Activated CD4-positive, alpha-beta T cell treated with anti-CD3 and anti-CD28 coated beads for 4 hours (primary cell): ENCODE results near the gene EGLN3.

Experiments
- DNase-seq, 2 donors: peaks; one replicate each; pipeline ENCODE4 v3.0.0-alpha.2; 2020

EGLN3 gene

DNA sequence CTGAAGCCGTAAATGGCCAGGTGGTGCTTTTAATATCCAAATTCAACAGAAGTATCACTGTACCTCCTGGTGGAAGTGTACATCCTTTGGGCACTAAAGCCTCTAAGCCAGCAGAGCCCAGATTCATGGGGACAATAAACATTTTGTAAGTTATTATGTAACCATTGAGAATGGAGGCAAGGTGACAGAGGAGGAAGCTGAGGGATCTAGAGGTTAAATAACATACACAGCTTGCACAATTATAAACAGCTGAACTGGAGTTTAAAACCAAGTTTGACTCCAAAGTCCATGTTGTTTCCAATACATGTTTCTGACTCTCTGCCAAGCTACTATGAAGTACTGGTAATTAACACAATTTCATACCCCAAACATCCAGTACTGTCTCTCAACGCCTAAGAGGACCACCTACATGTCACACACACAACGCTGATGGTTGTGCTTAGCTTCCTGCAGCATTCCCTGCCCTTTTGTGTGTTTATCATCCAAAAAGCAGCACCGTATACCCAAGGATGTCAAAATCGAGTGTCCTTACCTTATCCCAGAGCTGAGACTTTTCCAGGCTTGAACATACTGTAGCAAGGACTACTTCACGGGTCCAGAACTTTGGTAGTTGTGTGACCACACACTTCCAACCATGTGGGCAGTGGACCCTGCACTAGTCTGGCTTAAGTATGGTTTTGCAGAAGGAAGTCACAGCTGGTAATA, 41.3 kb downstream of the EGLN3 start:
- DNase-seq = no peak

DNA sequence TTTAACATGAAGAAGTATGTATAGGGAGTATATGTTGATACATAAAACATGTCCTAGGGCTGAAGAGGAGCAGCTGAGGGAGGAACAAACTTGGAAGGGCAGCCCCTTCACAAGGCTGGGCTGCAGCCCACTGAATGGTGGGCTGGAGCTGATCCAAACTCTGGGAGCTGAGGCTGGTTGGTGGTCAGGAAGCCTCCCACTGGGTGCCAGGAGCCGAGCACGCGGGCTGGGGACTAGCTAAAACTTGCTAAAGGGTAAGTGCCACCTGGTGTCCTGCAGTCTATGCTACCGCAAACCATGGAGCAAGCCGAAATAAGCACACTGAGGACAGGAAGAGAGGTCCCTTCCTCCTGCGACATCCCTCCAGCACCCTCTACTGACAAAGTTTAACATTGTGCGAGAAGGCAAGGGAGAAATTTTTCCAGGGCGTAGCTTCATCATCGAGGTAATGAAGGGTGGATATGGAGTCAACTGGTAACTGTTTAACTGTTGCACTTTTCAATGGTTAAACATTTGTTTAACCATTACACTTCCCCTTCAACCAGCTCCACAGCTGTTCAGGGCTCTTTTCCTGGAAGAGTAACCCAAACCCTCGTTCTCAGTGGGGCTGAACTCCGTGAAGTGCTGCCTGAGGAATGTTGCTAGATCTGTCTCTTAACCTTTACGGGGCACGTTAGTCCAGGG, 42.2 kb downstream of the EGLN3 start:
- no peak for DNase-seq

DNA sequence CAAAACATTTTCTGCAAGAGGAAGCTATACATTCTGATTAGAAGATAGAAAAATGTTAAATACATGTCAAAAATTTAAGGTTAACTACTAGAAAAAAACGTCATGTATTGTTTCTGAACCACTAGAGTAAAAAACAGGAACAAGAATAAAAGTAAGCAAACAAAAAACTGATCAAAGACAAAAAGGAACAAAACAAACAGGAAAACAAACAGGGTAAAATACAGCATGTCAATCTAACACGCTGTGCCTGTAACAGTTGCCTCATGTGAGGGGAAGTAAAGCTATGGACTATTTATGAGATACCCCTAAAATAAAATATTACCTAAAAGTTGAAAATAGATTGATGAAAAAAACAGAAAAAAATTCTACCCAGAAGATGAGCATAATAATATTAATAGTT, 43.9 kb downstream of the EGLN3 start:
- no peak for DNase-seq

DNA sequence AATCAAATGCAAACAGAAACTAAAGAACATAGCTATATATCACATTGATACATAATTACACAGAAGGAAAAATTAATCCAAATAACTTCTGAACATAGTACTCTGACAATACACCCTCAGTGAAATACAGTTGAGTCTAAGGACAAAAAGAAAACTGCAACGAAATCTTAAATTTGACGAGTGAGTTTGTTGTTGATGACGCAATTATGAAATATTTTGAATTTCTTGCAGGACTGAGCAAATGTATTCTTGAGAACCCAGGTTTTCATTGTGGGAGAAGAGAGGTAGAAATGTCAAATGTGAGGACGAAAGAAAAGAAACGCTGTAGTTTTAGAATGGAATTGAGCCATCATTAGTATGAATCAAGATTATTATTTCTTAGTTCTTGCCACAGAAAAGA, 46.3 kb downstream of the EGLN3 start:
- DNase-seq = no peak

DNA sequence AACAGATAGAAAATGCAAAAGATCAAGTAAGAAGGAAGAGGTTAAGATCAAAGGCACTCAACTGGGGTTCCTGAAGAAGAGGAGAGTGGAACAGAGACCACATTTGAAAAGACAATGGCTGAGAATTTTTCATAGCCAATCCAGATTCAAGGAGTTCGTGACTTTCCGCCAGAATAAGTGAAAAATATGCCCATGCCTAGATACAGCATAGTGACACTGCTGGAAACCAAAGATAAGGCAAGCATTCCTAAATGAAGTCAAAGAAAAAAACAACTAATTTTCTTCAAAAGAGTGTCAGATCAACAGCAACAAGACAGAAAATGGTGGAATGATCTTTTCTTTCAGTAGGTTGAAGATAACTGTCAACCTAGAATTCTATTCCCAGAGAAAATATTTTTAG, 47.5 kb downstream of the EGLN3 start:
- DNase-seq = no peak

DNA sequence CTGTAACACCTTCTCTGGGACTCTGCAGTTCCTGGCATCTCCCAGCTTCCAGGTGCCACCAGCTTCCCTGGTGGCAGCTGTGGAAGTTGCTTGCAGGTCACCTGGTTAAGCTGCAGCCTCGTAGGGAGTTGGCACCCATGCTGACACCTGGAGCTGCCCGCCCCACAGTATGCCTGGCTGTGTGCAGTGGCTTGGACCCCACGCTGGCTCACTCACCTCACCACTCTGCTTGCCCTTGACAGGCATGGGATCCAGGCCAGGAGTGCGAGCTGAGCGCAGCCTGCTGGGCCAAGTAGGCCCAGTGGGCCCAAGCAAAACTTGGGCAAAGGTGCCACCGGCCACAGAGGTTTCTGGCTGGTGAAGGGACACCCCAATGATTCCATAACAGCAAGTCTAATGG, 48.5 kb downstream of the EGLN3 start:
- no peak for DNase-seq

DNA sequence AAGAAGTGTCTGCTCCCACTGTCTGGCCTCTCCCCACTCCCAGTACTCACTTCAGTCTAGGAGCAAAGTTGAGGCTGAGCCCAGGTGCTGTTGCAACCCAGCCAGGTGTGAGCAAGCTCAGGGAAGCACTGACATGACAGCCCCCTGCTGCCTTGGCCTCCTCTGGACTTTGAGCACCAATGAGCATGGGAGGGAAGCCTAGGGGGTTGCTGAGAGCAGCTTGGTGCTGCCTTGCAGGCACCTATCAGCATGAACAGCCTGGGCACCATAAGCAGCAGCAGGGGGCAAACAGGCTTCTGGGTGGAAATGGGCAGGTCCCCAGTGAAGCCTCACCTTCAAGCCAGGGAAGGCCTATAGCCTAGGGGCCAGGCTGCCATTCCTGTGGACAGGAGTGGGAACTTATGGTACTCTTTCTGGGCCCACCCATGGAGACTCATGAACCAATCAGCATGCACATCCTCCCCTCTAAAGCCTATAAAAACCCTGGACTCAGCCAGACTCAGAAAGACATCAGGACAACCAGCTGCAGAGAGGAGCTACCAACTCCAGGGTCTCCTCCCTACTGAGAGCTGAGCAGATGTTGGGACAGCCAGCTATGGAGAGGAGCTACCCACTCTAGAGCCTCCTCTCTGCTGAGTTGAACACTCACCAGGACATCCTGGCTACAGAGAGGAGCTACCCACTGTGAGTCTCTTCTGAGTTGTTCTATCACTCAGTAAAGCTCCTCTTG, 49.3 kb downstream of the EGLN3 start:
- DNase-seq = no peak

DNA sequence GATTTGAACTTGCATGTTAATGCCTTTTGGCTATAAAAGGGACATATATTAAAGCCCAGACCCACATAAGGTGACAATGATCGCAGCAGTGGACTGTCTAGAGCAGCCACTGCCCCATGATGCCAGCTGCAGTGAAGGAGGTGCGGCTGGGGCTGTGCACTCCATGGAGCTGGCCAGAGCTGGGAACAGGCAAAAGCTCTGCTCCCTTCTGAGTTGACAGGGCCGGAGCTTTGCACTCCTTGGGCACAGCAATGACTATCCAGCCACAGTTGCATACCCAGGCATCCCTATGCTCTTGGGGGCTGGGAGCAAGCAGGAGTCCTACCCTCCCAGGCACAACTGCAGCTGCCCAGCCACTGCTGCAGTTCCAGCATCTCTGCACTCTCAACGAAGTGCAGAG, 50.2 kb downstream of the EGLN3 start:
- DNase-seq = no peak

DNA sequence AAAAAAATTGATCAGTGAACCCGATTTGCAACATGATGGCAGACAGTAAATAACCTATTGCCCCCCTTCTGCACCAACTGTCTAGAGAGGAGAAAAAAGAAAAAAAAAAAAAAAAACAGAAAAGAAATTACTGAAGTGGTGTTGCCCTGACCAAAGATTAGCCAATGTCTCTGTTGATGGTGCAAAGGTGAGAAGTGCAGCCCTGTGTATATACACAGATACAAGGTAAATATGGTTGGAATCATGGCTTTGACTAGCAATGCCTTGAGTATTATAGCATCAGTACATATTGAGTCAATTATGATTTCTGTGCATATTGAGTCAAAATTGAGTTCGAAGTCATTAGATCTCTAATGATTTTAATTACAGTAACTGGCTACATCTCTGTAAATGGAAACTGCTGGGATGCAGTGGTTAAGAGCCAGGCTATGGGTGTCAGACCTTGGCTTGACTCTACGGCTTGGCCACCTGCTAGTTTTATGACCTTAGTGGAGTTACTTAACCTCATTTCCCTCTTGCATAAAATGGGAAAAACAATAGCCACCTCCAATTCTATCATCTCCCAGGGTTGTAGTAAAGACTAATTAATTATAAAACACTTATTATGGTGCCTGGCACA, 51.0 kb downstream of the EGLN3 start:
- no peak for DNase-seq

DNA sequence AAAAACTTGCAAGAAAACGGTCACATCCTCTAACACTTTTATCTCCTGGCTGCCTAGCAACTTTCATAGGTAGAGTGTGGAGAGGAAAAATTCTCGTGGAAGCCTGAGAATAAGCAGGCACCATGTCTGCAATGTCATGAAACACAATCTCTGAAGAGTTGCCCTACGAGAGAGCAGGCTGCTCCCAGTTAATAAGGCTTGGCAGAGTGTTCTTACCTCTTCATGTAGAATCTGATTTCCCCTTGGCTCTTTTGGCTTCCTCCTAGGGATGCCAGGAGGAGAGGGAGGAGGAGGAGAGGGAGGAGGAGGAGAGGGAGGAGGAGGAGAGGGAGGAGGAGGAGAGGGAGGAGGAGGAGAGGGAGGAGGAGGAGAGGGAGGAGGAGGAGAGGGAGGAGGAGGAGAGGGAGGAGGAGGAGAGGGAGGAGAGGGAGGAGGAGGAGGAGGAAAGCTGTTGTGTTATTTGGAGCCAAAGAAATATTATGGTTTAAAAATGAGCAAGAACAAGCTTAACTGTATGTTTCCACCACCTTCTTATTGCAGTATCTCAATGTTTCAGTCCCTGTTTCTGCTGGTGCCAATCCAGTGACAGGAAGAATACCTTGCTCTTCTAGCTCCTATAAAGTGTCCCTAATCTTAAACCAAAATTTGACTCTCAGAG, 52.9 kb downstream of the EGLN3 start:
- DNase-seq = no peak

DNA sequence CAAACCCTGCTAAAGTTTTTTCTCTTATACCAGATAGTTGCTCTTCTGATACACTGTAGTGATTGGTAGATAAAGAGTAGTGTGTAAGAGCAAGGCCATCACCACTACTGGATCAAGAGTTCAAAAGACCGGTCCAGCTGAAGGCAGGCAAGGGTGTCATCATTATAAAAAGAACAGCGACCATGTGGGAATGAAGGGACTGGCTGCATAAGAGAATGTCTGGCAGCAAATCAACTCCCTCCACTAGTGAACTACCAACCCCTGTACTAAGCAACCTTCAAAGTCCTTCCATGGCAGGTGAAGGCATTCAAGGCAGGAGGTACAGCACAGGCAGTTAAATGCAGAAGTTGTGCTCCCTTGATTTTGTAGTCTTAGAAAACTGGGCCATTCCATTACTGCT, 53.5 kb downstream of the EGLN3 start:
- no peak for DNase-seq

DNA sequence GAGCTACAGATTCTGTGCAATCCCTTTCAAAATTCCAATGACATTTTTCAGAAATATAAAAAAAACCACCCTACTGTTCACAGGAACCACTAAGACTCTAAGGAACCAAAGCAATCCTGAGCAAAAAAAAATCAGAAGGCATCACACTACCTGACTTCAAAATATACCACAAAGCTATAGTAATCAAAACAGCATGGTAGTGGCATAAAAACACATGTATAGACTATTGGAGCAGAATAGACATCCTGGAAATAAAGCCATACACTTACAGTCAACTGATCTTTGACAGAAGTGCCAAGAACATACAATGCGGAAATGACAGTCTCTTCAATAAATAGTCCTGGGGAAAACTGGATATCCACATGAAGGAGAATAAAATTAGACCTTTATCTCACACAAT, 56.5 kb downstream of the EGLN3 start:
- no peak for DNase-seq

DNA sequence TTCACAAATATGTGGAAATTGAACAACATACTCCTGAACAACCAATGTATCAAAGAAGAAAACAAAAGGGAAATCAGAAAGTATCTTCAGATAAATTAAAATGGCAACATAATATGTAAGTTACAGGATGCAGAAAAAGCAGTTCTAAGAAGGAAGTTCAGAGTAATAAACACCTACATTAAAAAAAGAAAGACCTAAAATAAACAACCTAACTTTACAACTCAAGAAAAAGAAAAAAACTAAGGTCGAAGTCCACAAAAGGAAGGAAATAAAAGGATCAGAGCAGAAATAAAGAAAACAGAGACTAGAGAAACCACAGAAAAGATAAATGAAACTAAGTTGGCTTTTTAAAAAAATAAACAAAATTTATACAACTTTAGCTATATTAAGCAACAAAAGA, 59.2 kb downstream of the EGLN3 start:
- DNase-seq = no peak

DNA sequence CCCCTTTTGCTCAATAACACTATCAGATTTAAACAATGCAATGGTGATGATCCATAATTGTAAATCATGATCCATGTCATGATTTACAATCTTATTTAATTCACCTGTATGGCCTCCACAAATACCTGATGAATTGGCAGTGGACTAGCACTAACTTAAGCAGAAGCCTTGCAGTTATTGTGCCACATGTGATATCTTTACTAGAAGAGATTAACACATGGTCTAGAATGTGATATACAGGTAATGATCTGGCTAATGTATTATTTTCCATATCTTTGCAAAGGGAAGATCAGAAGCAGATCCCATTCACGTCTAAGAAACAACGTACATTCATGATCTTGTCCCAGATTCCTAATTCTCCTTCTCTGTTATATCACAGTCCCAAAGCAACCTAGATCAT, 66.0 kb downstream of the EGLN3 start:
- no peak for DNase-seq

DNA sequence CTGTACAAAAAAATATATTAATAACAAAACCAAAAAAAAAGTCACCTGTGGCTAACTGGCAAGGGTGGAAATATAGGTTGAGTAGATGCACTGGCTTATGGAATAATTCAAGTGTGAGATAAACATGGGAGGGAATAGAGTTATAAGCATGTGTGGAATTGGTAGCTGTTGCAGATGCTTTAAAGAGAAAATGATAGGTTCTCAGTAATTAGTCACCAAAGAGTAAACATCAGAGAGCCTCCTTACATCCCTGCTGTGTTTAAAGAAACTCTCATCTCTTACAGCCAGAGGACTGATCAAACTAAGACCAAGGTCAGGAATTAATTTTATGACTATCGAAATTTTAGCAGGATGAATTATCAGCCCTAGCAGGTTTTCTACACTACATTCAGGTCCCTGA, 70.5 kb downstream of the EGLN3 start:
- DNase-seq = no peak

DNA sequence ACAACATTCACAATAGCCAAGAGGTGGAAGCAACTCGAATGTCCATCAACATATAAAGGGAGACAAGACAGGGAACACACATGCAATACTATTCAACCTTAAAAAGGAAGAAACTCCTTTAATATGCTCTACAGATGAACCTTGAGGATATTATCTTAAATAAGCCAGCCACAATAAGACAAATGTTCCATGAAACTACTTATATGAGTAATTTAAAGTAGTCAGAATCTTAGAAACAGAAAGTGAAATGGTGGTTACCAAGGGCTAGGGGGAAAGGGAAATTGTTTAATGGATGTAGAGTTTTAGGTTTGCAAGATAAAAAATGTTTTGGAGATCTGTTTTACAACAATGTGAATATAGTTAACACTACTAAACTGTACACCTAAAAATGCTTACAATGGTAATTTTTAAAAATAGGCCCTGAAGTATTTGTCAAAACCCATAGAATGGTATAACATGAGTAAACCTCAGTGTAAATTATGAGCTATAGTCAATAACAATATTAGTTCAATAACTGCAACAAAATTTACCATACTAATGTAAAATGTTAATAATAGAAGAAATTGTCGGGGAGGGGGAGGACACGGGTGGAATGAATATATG, 71.1 kb downstream of the EGLN3 start:
- DNase-seq = no peak

DNA sequence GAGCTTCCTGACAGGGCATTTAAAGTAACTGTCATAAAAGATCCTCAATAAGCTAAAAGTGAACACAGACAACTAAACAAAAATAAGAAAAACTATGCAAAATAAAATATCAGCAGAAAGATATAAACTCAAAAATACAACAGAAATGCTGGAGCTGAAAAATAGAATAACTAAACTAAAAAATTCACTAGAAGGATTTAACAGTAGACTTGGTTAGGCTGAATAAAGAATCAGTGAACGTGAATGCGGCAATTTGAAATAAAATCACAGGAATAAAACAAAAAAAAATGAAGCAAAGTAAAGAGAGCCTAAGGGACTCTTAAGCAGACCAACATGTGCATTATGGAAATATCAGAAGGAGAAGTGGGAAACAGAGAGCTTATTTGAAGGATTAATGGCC, 74.6 kb downstream of the EGLN3 start:
- DNase-seq = no peak
